ENCODE results near the gene FERD3L. TPM values are rescaled to one million over a fixed set of nuclear protein-coding genes. Genes with fewer than 3 reads are reported as not detected.

FERD3L gene
- total and polyA plus RNA-seq, 2 donors (not counting 3 experiments of a cell fraction or from before 2014, with no cell fraction given), result not detected

DNA sequence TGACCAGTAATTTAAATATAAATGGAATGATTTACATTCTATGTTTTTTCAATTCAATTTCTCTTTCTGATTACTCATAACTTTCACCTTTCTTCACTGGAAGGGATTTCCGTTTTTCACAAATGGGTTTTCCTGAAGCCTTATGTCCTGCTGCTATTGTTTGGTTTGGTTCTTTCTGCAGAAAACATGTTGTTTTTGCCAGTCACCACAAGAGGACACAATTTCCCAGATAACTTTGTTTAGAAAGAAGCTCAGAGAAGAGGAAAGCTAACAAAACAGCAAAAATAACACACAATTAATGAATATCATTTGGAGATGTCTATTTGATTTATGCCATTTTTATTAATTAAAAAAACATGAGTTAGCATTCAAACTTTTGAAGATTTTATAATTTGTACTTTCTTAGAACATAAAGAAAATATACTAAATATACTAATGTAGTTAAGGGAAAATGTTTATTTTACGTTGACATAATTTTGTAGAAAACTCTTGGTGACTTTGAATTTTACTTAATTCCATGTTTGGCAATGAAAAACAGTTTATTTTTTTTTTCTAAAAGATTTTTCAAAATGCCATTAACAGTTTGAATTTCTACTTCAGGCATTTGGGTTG is 23.1 kb downstream of the FERD3L start:
- Histone ChIP-seq H3K9ac (replicated peaks; ENCODE audit: extremely low read depth, insufficient read depth, low read length) (no peak overlapping the region), H2AFZ (ENCODE audit: low read depth, low read length) (no peak overlapping the region), H3K27ac (ENCODE audit: insufficient read depth, low read depth, low read length) (no peak overlapping the region), H3K4me1 (ENCODE audit: control insufficient read depth, extremely low read depth, insufficient read depth, low read length) (peaks cover 4% of the 10 kb centered on the region), H3K27me3 (ENCODE audit: control insufficient read depth in 2 of 2, insufficient read depth in 2 of 2, low read length in 2 of 2) (peaks cover 41 to 61% of the 10 kb centered on the region in 2 experiments), H3K9me1 (replicated peaks; ENCODE audit: control insufficient read depth, extremely low read depth, insufficient read depth, low read length) (no peaks in the 10 kb centered on the region), H4K20me1 (replicated peaks; ENCODE audit: control insufficient read depth, extremely low read depth, insufficient read depth, low read length) (no peaks in the 10 kb centered on the region), H3K4me2 (ENCODE audit: insufficient read depth, low read length) (no peak overlapping the region), H3K36me3 (ENCODE audit: control insufficient read depth in 2 of 2, extremely low read depth in 1 of 2, insufficient read depth in 2 of 2, low read length in 2 of 2) (no peaks in the 10 kb centered on the region), H3K9me3 (replicated peaks; ENCODE audit: control insufficient read depth, insufficient read depth, low read length) (no peaks in the 10 kb centered on the region), H3K4me3 (replicated peaks in 1 of 3; ENCODE audit: insufficient read depth in 1 of 3, low read depth in 1 of 3, low read length in 3 of 3) (no peak overlapping the region), H3K79me2 (ENCODE audit: control insufficient read depth, insufficient read depth, low read length) (no peaks in the 10 kb centered on the region)
- FAIRE-seq, result peak; percentile 86
- DNase-seq (ENCODE audit: low read depth, low spot score), result peak; percentile 56
- TF ChIP-seq, protein P1, sequence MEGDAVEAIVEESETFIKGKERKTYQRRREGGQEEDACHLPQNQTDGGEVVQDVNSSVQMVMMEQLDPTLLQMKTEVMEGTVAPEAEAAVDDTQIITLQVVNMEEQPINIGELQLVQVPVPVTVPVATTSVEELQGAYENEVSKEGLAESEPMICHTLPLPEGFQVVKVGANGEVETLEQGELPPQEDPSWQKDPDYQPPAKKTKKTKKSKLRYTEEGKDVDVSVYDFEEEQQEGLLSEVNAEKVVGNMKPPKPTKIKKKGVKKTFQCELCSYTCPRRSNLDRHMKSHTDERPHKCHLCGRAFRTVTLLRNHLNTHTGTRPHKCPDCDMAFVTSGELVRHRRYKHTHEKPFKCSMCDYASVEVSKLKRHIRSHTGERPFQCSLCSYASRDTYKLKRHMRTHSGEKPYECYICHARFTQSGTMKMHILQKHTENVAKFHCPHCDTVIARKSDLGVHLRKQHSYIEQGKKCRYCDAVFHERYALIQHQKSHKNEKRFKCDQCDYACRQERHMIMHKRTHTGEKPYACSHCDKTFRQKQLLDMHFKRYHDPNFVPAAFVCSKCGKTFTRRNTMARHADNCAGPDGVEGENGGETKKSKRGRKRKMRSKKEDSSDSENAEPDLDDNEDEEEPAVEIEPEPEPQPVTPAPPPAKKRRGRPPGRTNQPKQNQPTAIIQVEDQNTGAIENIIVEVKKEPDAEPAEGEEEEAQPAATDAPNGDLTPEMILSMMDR (IDR thresholded peaks at IDR 0.05; ENCODE audit: extremely low read depth in 1 of 2, insufficient read depth in 1 of 2, low read depth in 1 of 2, low read length in 2 of 2), result peak; percentile 47 to 56
- TF ChIP-seq MYC (IDR thresholded peaks at IDR 0.05; ENCODE audit: low read depth, low read length) (no peak), GATA2 (IDR thresholded peaks at IDR 0.05; ENCODE audit: insufficient read depth, insufficient read length, low read depth, low read length) (no peak), FOS (IDR thresholded peaks at IDR 0.05; ENCODE audit: borderline replicate concordance, insufficient read depth, low read length) (no peak)
- intact Hi-C loops (cut with micrococcal nuclease) (loop anchor here (1.0 to 5.0 kb wide), 4 partner anchors 320 to 770 kb away; no protein-coding TSS in a partner anchor), dilution Hi-C loops (cut with MboI; ENCODE audit: extremely low pct_ligation_motif_present, low sequenced_read_pairs) (no loop called here)
- no TSS peak for BruUV-seq (replicated peaks)
- ChIA-PET CTCF (interaction anchor here (0.5 to 2.8 kb wide), 40 partner anchors 9 to 1530 kb away, joined by 3 to 57 read pairs (median 4); no protein-coding TSS in a partner anchor), POLR2A (no interaction called here)

All from endothelial cell of umbilical vein (primary cell).